HFFc6 (cell line): Measurements from ENCODE around the gene ZNF845. TPM values are rescaled to one million over a fixed set of nuclear protein-coding genes. Genes with fewer than 3 reads are reported as not detected.
"Not testable (repeated sequence)": the region's sequence is repeated elsewhere in the genome, so short reads cannot be mapped to it uniquely, and the experiment has no call there.

Source experiments
- DNase-seq: peaks from one replicate; pipeline ENCODE4 v3.0.0-alpha.2; 2018
- H3K27ac Mint-ChIP-seq: 2 replicates; pipeline ENCODE4 v1.8.0; 2020; ENCODE audit warnings: mild to moderate bottlenecking, mixed read lengths
- H3K27me3 Mint-ChIP-seq: 2 replicates; pipeline ENCODE4 v1.8.0; 2021; ENCODE audit warnings: mild to moderate bottlenecking, moderate library complexity, mixed read lengths; ENCODE audit not compliant: insufficient read depth
- H3K36me3 Mint-ChIP-seq: 2 replicates; pipeline ENCODE4 v1.8.0; 2021; ENCODE audit warnings: low read depth, mixed read lengths
- H3K4me1 Mint-ChIP-seq: 2 replicates; pipeline ENCODE4 v1.8.0; 2020; ENCODE audit warnings: low read depth, mixed read lengths
- H3K4me3 Mint-ChIP-seq: 2 replicates; pipeline ENCODE4 v1.8.0; 2020; ENCODE audit warnings: mild to moderate bottlenecking, moderate library complexity, mixed read lengths
- H3K9me3 Mint-ChIP-seq: 2 replicates; pipeline ENCODE4 v1.8.0; 2020; ENCODE audit warnings: mild to moderate bottlenecking, mixed read lengths
- CTCF ChIP-seq: fragments of 200-600 bp; sonication (generic); IDR thresholded peaks from 2 replicates; pipeline ENCODE4 v1.5.0; 2021; ENCODE audit warnings: antibody characterized with exemption, mild to moderate bottlenecking
- total RNA-seq, 6 experiments: library from RNA; stranded (reverse); fragmentation: NEBNext Ultra II Directional; extraction: Animal tissue kit (Norgen Biotek cat#: 25700); gene quantifications; 2 replicates in 1 of 6; 3 replicates in 5 of 6; pipeline ENCODE4 v1.2.3, GENCODE V29; 2021

Gene ZNF845
- total RNA-seq, 6 experiments from 2014 or later = 4.0 to 4.5 (median 4.2) TPM

- no peak overlapping the region for H3K27ac Mint-ChIP-seq
- H3K27me3 Mint-ChIP-seq = peaks cover 2% of the 10 kb centered on the region; the same call in 1 of the 2 replicates
- no peak overlapping the region for H3K4me3 Mint-ChIP-seq
- H3K36me3 Mint-ChIP-seq = peaks cover 51% of the 10 kb centered on the region
- no peak for TF ChIP-seq CTCF
- peaks cover 15% of the 10 kb centered on the region for H3K4me1 Mint-ChIP-seq
- DNase-seq = no peak
- H3K9me3 Mint-ChIP-seq = peaks cover 61% of the 10 kb centered on the region
Measured at GRCh38 chr19:53389571-53389970, 56.0 kb downstream of the ZNF845 start.

GRCh38 chr19:53389978-53390377 lies 56.4 kb downstream of the ZNF845 start:
- H3K36me3 Mint-ChIP-seq = peaks cover 47% of the 10 kb centered on the region
- peaks cover 18% of the 10 kb centered on the region for H3K4me1 Mint-ChIP-seq
- DNase-seq = no peak
- no peak for TF ChIP-seq CTCF
- peaks cover 2% of the 10 kb centered on the region; the same call in 1 of the 2 replicates for H3K27me3 Mint-ChIP-seq
- no peak overlapping the region for H3K27ac Mint-ChIP-seq
- H3K4me3 Mint-ChIP-seq = no peak overlapping the region
- peaks cover 57% of the 10 kb centered on the region for H3K9me3 Mint-ChIP-seq

- peak overlapping the region; percentile 93 for H3K27ac Mint-ChIP-seq
- H3K36me3 Mint-ChIP-seq = peaks cover 29% of the 10 kb centered on the region
- DNase-seq = no peak
Measured at GRCh38 chr19:53394522-53394973, 61.0 kb downstream of the ZNF845 start.

DNA sequence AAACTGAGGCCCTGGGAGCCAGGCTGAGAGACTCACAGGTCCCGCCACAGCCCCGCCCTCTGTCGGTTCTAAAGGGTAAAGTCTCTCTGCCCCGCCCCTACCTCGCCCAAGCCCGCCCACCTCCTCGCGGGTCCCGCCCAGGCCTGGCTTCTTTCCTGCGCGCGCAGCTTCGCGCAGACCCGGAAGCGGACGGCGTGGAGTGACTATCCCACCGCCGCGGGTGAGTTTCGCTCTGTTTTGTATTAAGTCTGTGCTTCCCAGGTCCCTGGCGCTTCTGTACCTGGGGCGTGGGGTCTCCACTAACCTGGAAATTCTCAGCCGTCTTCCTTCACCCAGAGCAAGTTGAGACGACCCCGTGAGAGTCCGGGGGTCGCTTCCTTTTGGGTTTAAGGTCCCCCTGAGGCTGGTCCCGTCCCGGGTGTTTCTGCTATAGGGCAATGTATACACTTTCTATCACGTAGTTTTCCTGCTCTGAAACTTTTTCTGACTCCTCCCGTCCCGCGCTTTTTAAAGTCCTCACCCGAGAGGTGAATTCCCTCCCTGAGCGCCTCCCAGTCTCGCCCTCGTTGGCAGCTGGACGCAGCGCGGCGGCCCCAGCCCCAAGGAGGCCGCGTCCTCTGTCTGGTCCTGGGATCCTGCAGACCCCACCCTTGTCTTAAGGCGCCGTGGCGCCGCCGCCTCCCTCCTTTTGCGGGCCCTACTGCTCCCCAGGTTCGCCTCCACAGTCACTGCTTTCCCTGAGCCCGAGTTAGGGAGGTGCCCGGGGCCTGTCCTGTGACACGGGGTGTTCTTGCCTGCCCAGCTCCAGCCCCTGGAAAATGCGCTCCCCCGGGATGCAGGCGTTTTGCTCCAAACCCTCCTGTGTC lies 61.7 kb downstream of the ZNF845 start, which contains the start of gene ZNF765:
ZNF765 (plus strand) TSS at position 176 of the 866 bp plus-strand sequence. CDS start 2,867 bp downstream, outside the sequence.
- Mint-ChIP-seq H3K27ac (peak within 1 kb of the TSS; percentile 93), H3K9me3 (peaks cover 17% of the 10 kb centered on the region), H3K4me1 (peaks cover 25% of the 10 kb centered on the region), H3K27me3 (peaks cover 2% of the 10 kb centered on the region), H3K4me3 (peak within 1 kb of the TSS; percentile 91), H3K36me3 (peaks cover 31% of the 10 kb centered on the region)
- peak; percentile 87 for DNase-seq
- peak; percentile 76 for TF ChIP-seq CTCF

More at GRCh38 chr19:53394522-53394973, 61.0 kb downstream of the ZNF845 start:
- H3K9me3 Mint-ChIP-seq = peaks cover 18% of the 10 kb centered on the region
- TF ChIP-seq CTCF = no peak
- peaks cover 2% of the 10 kb centered on the region for H3K27me3 Mint-ChIP-seq
- peak overlapping the region; percentile 91 for H3K4me3 Mint-ChIP-seq
- H3K4me1 Mint-ChIP-seq = peaks cover 25% of the 10 kb centered on the region

- Mint-ChIP-seq H3K4me3 (peak overlapping the region; percentile 91), H3K27ac (peak overlapping the region; percentile 93), H3K36me3 (peaks cover 31% of the 10 kb centered on the region), H3K9me3 (peaks cover 14% of the 10 kb centered on the region), H3K4me1 (peaks cover 25% of the 10 kb centered on the region)
- DNase-seq, H3K27me3 Mint-ChIP-seq: not testable (repeated sequence)
Measured at GRCh38 chr19:53395840-53396524, 62.4 kb downstream of the ZNF845 start.
